Measurements from ENCODE around the gene RBM17.
A peak's percentile ranks its signal among the peaks of the same experiment; 100 is the strongest.

RBM17 gene

DNA sequence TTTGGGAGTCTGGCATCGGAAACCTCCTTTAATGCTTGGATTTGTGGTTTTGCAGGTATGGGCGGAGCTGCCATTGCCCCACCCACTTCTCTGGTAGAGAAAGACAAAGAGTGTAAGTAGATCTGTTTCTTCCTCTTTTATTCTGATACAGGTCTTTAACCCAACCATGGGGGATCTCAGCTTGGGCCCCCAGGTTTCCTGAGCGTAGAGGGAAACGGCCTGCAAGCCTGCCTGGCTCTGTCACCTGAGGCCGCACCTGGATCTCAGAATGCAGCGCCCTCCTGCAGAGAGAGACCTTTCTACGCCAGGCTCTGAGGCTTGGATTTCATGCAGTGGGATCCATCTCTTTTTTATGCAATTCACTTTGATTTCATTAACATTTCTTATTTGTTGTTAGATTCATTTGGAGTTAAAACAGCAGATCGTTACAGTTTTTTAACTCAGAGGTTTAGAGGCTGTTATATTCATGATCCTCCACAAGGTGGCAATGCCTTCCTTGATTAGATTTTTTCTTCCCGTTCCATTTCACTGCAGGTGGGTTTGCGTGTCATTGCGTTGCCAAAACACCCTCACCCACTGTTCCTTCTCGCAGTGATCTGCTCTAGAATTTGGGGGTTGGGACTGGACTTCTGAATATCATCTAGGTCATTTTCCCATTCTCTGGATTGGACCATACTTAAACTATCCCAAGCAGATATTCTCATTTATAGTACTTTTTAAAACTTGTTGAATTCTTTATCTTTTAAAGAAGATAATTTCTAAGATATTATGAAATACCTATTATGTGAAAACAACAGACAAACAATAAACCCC lies 20.0 kb downstream of the RBM17 start:
- TF ChIP-seq CTCF (conservative IDR thresholded peaks at IDR 0.05), result peak; percentile 78

DNA sequence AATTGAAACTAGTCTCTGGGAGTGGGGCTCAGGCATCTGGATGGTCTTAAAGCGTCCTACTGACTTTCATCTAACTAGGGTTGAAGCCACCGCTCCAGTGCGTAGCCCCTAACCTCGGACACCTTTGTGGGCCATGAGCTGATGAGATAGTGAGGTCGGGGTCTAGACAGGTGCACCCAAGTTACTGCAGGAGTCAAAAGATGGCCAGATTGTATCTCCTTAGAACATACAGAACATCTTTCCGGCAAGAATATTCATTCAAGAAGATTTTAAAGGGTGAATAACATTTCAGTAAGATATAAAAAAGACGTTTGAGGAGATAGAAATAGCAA lies 20.6 kb downstream of the RBM17 start:
- H3K27ac ChIP-seq, result peak overlapping the region; percentile 64
- TF ChIP-seq CTCF (conservative IDR thresholded peaks at IDR 0.05), result no peak

More for the DNA sequence above, 20.0 kb downstream of the RBM17 start:
- H3K27ac ChIP-seq, result peak overlapping the region; percentile 64

DNA sequence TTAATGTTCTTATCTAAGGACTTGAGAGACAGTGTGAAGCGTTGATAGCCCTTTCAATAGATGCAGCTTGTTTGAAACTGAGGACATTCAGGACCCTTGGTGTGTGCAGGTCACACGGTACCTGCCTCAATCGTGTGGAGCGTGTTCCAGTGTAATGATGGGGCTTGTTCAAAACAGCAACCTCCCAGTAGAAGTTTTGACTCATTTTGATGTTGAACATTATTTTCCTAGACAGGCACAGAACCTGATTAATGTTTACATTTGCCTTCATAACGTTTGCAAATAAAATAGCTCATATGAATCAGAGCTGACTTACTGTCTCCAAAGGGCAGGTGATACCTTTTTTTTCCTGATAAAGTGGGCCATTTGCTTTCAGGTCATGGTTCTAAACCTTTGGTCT lies 21.3 kb downstream of the RBM17 start:
- H3K27ac ChIP-seq, result peak overlapping the region; percentile 64
- TF ChIP-seq CTCF (conservative IDR thresholded peaks at IDR 0.05), result no peak

DNA sequence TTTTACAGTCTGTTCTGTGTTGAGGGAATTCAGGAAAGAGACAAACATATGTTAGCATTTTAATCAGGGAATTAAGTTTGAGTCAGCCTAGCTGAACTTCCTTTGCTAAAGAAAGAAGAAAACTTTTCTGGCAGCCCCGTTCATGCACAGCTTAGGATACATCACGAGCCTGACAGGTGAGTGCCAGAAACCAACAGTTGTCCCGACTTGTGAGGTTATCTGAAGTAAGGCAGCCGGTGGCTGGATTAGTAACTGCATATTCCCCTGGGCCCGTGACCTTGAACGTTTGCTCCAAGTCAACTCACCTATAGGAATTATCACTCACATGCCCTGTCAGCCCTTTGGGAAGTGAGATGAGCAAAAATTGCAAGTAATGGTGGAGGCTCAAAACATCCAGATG lies 24.1 kb downstream of the RBM17 start:
- TF ChIP-seq CTCF (conservative IDR thresholded peaks at IDR 0.05), result no peak
- H3K27ac ChIP-seq, result no peak overlapping the region

GRCh38 chr10:6114299-6114698 lies 25.5 kb downstream of the RBM17 start:
- TF ChIP-seq CTCF (conservative IDR thresholded peaks at IDR 0.05), result no peak
- H3K27ac ChIP-seq, result no peak overlapping the region

GRCh38 chr10:6114805-6115341 lies 26.0 kb downstream of the RBM17 start:
- H3K27ac ChIP-seq, result no peak overlapping the region
- no peak for TF ChIP-seq CTCF (conservative IDR thresholded peaks at IDR 0.05)

- TF ChIP-seq CTCF (conservative IDR thresholded peaks at IDR 0.05), result no peak
- H3K27ac ChIP-seq, result no peak overlapping the region
Observed at GRCh38 chr10:6115411-6115810, 26.6 kb downstream of the RBM17 start.
